ENCODE data around the gene OR2B2.
"Not testable (repeated sequence)": the region's sequence is repeated elsewhere in the genome, so short reads cannot be mapped to it uniquely, and the experiment has no call there.

GRCh38 chr6:27928041-27928440, 15.8 kb upstream of the OR2B2 start:
- TF ChIP-seq CEBPB (IDR thresholded peaks at IDR 0.05; ENCODE audit: low read depth, low read length); CTCF (conservative IDR thresholded peaks at IDR 0.05; ENCODE audit: low read depth, low read length); POLR2A (IDR thresholded peaks at IDR 0.05; ENCODE audit: low read depth, low read length); MAZ (IDR thresholded peaks at IDR 0.05; ENCODE audit: borderline replicate concordance, low read depth, low read length): not testable (repeated sequence)

All from IMR-90 (cell line).